HG02852 (cell line): ENCODE measurements around the gene SHISA9.
"Not testable (repeated sequence)": the region's sequence is repeated elsewhere in the genome, so short reads cannot be mapped to it uniquely, and the experiment has no call there.

Experiments used
- ATAC-seq: cut with Tn5 transposase; IDR thresholded peaks from one replicate; pipeline ENCODE4 v1.9.1; 2021; ENCODE audit warnings: mild to moderate bottlenecking, moderate library complexity; ENCODE audit not compliant: unreplicated experiment

The SHISA9 gene

DNA sequence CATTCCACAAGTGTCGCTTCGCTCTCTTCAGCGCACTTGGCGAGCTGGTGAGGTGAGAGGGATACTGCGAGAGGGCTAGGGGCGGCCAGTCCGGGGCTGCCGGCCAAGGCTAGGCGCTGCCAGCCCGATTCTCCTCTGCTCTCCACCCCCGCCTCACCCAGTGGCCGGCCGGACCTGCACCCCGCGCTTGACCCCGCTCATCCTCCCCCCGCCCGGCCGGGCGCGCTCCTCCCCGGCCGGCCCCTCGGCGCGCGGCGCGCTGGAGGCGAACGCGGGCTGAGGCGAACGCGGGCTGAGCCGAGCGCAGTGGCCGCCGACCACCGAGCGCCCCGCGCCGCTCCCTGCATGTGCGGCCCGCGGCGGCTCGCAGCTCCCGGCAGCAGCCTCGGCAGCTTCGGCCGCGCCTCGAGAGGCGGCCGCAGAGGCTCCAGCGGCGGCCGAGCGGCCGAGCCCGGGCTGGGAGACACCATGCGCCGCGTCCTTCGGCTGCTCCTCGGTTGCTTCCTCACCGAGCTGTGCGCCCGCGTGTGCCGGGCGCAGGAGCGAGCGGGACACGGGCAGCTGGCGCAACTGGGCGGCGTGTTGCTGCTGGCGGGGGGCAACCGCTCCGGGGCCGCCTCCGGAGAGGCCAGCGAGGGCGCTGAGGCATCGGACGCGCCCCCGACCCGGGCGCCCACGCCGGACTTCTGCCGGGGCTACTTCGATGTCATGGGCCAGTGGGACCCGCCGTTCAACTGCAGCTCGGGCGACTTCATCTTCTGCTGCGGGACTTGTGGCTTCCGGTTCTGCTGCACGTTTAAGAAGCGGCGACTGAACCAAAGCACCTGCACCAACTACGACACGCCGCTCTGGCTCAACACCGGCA, at the start of gene SHISA9:
SHISA9 (plus strand) TSS at position 2 of the 865 bp plus-strand sequence.
- no peak for ATAC-seq

DNA sequence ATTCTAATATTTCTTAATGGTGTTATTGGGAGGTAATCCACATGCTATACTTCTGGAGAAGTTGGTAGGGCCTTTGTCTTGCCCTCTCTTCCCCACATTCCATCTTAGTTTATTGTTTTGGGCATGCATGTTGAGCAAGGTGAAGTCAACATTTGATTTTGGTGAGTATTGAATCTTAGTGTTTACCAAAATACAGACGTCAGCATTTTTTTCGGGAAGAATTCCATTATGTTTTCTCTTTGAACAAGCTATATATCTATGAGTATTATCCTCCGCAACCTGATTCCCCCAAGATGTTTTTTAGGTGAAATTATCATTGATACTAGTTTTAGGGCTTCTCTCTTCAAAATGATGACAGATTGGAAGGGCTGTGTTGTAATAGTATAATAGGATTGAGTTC, 47.4 kb upstream of the SHISA9 start:
- ATAC-seq = no peak

- not testable (repeated sequence) for ATAC-seq
Observed at GRCh38 chr16:12857435-12857834, 44.0 kb upstream of the SHISA9 start.

DNA sequence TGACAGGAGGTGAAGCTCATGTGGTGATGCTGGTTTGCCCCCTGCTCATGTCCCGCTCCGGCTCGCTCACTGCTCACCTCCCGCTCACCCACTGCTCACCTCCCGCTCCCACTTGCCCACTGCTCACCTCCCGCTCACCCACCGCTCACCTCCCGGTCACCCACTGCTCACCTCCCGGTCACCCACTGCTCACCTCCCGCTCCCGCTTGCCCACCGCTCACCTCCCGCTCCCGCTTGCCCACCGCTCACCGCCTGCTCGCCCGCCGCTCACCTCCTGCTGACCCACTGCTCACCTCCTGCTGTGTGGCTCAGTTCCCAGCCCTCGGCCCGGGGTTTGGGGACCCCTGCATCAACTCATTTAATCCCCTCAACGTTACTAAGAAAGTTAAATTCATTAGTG, 39.1 kb upstream of the SHISA9 start:
- ATAC-seq = no peak

DNA sequence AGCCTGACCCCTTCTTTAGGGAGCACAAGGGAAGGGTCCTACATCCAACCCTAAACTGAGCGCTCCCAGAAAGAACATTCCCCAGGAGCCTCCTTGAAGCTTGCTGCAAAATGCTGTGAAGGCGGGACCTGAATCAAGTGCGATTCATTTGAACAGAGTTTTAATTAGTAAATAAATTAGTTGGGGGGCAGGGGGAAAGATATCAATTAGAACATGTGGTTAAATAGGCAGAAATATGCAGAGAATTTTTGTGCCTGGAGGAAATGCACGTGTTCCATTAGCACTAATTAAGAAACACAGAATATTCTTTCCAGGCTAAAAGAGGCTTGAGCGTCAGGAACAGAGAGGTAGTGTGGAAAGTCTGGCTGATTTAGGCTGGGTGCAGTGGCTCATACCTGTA, 38.5 kb upstream of the SHISA9 start:
- ATAC-seq = no peak

DNA sequence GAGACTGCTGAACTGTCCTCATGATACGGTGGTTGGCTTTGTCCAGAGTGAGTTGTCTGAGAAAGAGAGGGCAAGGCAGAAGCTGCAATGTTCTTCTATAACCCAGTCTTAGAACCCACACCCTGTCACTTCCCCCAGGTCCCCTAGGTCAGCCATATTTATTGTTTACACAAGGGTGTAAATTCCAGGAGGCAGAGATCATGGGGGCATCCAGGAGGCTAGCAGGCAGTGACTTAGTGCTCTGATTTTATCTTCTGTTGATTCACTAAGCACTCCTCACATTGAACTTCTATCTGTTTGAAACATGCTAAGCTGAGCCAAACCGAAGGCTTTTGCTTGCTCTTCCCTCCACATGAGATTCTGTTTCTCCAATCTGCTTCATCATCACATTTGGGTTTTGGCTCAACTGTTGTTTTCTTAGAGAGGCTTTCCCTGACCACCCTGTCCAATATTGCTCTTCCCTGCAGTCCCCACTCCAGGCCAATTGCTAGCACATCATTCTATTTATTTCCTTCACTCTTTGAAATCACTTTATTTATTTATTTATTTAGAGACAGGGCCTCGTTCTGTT, 34.3 kb upstream of the SHISA9 start:
- no peak for ATAC-seq

- no peak for ATAC-seq
Observed at GRCh38 chr16:12868169-12868568, 33.2 kb upstream of the SHISA9 start.

DNA sequence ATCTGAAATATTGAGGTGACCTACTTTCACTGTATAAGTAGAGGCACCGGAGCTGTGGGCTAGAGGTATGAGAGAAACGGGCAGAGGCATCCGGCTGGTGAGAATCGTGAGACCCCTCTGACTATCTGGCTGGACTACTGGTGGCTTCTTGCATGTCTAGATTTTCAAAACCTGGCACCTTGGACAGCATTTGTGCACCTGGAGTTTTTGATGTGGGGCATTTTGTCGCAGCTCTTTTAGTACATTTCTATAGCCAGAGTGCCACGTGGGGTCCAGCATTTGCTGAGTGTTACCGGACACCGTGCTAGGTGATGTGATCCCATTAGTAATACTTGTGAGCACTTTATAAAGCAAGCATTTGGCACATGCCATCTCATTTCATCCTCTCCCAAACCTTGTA, 32.6 kb upstream of the SHISA9 start:
- ATAC-seq = no peak

- no peak for ATAC-seq
Observed at GRCh38 chr16:12869698-12870427, 31.5 kb upstream of the SHISA9 start.

- ATAC-seq = no peak
Observed at GRCh38 chr16:12871784-12872183, 29.6 kb upstream of the SHISA9 start.

- no peak for ATAC-seq
Observed at GRCh38 chr16:12874186-12874585, 27.2 kb upstream of the SHISA9 start.

GRCh38 chr16:12876778-12877177, 24.6 kb upstream of the SHISA9 start:
- no peak for ATAC-seq

- no peak for ATAC-seq
Observed at GRCh38 chr16:12878973-12879372, 22.4 kb upstream of the SHISA9 start.

GRCh38 chr16:12879812-12880211, 21.6 kb upstream of the SHISA9 start:
- no peak for ATAC-seq

GRCh38 chr16:12881182-12881581, 20.2 kb upstream of the SHISA9 start:
- no peak for ATAC-seq

DNA sequence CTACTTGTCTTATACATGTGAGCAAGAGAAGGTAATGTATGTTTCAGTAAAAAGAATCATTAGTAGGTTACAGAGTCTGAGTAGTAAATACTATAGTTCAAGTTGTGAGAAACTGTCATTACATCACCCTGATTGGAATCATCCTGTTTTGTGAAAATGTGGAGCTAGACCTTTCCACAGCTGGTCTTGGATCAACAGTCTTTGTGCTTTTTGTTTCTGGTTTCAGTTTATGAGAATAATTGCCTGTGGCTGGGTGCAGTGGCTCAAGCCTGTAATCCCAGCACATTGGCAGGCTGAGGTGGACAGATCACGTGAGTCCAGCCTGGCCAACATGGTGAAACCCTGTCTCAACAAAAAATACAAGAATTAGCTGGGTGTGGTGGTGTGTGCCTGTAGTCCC, 19.7 kb upstream of the SHISA9 start:
- no peak for ATAC-seq

- no peak for ATAC-seq
Observed at GRCh38 chr16:12885742-12886141, 15.7 kb upstream of the SHISA9 start.

GRCh38 chr16:12891836-12892235, 9.6 kb upstream of the SHISA9 start:
- no peak for ATAC-seq

DNA sequence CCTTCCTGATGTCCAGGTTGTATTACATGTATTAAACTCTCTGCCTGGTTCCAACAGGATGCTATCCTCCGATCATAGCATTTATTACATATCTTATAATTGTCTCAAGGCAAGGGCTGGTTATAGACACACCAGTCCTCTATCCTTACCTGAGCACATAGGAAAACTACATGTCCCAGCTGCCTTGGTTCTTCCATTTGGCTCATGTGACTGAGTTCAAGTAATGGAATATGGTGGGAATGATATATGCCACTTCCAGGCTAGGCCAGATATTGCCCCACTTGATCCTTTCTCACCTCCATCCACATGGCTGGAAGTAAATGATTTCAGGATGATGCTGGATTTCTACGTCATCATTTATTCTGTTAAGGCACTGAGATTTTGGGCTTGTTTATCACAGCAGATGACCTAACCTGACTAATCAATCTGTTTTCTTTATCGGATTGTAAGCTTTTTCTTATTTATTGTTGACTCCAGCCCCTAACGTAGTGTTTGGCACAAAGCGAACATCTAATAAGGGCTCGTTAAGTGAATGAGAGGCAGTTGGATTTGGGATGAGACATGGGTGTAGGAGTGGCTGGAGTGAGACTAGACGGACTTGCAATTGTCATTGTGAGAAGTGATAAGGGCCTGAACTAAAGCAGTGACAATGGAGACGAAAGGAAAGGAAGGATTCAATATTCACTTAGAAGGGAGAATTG, 8.2 kb upstream of the SHISA9 start:
- no peak for ATAC-seq

DNA sequence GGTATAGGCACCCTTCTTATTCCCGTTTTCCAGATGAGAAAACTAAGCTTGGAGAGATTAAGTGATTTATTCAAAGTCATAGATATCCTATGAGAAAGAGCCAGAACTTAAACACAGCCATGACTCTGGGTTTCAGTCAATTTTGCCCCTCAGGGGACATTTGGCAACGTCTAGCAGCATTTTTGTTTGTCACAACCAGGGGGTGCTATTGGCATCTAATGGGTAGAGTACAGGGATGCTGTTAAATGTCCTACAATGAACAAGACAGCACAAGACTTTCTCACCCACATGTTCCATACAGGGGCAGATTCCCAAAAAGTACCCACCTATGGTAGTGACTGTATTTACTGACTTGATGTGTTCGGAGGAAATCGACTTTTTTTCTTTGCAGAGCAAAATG, 4.8 kb upstream of the SHISA9 start:
- ATAC-seq = no peak

- ATAC-seq = no peak
Observed at GRCh38 chr16:12898551-12898950, 2.8 kb upstream of the SHISA9 start.
